ENCODE measurements around the gene ZBTB40.

The ZBTB40 gene

GRCh38 chr1:22512873-22513272, 61.2 kb downstream of the ZBTB40 start:
- Mint-ChIP-seq H3K4me3 (no peak overlapping the region), H3K36me3 (ENCODE audit: low read depth) (peaks cover 98% of the 10 kb centered on the region), H3K27me3 (no peaks in the 10 kb centered on the region), H3K27ac (no peak overlapping the region), H3K4me1 (ENCODE audit: low read depth) (no peaks in the 10 kb centered on the region), H3K9me3 (no peaks in the 10 kb centered on the region)
- intact Hi-C loops (cut with micrococcal nuclease), result no loop called here

DNA sequence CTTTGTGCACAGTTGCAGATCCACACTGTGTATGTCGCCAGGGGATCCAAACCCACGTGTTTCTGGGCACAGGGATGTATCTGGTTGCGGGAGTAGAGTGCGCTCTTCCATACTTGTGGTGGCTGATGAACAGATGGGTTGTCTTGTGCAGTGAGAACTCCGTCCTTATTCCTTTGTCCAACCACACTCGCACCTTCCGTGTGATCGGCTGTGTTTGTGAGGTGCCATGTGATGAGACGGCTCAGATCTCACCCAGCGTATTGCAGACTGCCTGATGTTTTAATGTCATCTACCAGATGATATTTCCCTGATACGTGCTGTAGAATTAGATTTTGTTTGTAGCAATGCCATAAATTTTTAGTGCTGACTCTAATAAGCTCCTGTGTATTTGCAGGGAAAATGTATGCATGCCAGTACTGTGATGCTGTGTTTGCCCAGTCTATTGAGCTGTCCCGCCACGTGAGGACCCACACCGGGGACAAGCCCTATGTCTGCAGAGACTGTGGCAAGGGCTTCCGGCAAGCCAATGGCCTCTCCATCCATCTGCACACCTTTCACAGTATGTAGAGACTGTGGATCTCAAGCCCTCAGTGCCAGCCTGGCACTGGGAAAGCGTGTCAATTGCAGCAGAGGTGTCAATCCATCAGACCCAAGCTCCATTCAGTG, 65.4 kb downstream of the ZBTB40 start:
- H3K27me3 Mint-ChIP-seq, result no peaks in the 10 kb centered on the region
- H3K4me1 Mint-ChIP-seq (ENCODE audit: low read depth), result no peaks in the 10 kb centered on the region
- H3K27ac Mint-ChIP-seq, result no peak overlapping the region
- intact Hi-C loops (cut with micrococcal nuclease), result no loop called here
- peaks cover 98% of the 10 kb centered on the region for H3K36me3 Mint-ChIP-seq (ENCODE audit: low read depth)
- H3K4me3 Mint-ChIP-seq, result no peak overlapping the region
- H3K9me3 Mint-ChIP-seq, result no peaks in the 10 kb centered on the region

DNA sequence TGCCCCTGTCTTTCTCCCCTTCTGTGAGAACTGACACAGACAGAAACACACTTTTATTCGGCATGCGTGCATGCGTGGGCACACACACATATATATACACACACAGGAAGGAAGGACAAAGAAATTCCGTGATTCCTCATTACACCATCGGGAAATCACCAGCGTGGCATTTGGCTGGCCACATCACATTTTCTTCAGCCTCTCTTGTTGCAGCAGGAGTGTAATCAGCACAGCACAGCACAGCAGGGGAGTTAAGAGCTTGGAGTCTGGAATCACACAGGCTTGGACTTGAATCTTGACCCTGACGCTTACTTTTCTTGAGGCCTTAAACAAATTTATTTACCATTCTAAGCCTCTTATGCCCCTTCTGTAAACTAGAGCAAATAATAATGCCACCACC, 66.3 kb downstream of the ZBTB40 start:
- Mint-ChIP-seq H3K36me3 (ENCODE audit: low read depth) (peaks cover 98% of the 10 kb centered on the region), H3K4me3 (no peak overlapping the region), H3K4me1 (ENCODE audit: low read depth) (no peaks in the 10 kb centered on the region), H3K27ac (no peak overlapping the region), H3K27me3 (no peaks in the 10 kb centered on the region), H3K9me3 (no peaks in the 10 kb centered on the region)
- intact Hi-C loops (cut with micrococcal nuclease), result no loop called here

GRCh38 chr1:22518379-22518778, 66.7 kb downstream of the ZBTB40 start:
- no peak overlapping the region for H3K27ac Mint-ChIP-seq
- H3K9me3 Mint-ChIP-seq, result no peaks in the 10 kb centered on the region
- no peak overlapping the region for H3K4me3 Mint-ChIP-seq
- intact Hi-C loops (cut with micrococcal nuclease), result no loop called here
- peaks cover 99% of the 10 kb centered on the region for H3K36me3 Mint-ChIP-seq (ENCODE audit: low read depth)
- H3K4me1 Mint-ChIP-seq (ENCODE audit: low read depth), result no peaks in the 10 kb centered on the region
- H3K27me3 Mint-ChIP-seq, result no peaks in the 10 kb centered on the region

DNA sequence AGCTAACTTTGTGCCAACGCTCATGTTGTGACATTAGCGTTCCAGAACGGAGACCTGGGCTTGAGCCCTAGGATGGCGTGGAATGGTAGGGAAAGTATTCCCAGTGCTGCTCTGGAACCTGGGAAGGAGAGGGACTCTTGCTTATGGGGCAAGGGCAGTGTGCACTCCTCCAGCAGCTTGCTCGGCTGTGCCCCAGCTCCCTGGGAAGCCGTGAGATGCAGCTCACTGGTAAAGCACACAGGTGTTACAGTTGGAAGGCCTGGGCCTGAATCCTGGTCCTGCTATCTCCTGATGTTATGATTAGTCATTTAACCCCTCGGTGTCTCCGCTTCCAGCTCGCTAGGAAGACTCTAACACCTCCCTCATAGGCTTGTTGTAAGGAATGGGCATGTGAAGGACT, 69.2 kb downstream of the ZBTB40 start:
- Mint-ChIP-seq H3K4me1 (ENCODE audit: low read depth) (peaks cover 10% of the 10 kb centered on the region), H3K27ac (no peak overlapping the region), H3K36me3 (ENCODE audit: low read depth) (peaks cover 100% of the 10 kb centered on the region), H3K27me3 (no peaks in the 10 kb centered on the region), H3K9me3 (no peaks in the 10 kb centered on the region), H3K4me3 (no peak overlapping the region)
- intact Hi-C loops (cut with micrococcal nuclease), result no loop called here

DNA sequence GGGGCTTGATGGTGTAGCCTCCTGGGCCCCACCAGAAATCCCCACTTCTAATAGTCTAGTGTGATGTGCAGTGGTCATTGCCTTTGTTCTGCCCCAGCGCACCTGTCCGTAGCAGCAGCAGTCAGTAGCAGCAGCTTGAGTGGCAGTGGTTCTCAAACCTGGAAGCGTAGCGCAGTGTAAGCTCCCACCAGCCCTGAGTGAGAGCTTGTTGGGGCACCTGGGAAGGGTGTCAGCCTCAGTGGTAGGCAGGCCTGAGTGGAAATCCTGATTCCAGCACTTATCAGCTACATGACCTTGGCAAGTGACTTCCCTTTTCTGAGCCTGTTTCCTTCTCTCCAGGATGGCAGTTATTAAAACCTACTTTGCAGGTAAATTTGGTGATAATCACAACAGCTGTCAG, 70.0 kb downstream of the ZBTB40 start:
- intact Hi-C loops (cut with micrococcal nuclease), result no loop called here
- peaks cover 100% of the 10 kb centered on the region for H3K36me3 Mint-ChIP-seq (ENCODE audit: low read depth)
- peaks cover 10% of the 10 kb centered on the region for H3K4me1 Mint-ChIP-seq (ENCODE audit: low read depth)
- no peak overlapping the region for H3K27ac Mint-ChIP-seq
- no peak overlapping the region for H3K4me3 Mint-ChIP-seq
- H3K27me3 Mint-ChIP-seq, result no peaks in the 10 kb centered on the region
- no peaks in the 10 kb centered on the region for H3K9me3 Mint-ChIP-seq

DNA sequence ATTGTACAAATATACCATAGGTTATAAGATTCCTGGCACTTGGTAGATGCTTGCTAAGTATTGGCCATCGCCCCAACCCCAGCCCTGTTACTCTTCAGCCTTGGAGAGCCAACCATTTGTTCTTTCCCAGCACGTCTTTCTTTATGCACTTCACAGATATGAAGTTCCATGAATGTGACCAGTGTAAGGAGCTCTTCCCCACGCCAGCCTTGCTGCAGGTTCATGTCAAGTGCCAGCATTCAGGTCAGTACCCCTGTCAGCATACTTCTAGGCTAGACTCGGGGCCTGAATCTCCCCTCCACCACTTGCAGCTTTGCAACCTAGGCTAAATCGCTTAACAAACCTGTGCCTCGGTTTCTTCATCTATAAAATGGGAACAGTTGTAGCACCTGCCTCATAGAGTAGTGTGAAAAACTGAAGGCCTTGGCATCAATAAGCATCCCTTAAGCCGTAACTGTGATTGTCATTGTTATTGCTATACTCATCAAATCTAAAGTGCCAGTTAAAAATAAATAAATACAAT, 70.6 kb downstream of the ZBTB40 start:
- Mint-ChIP-seq H3K9me3 (no peaks in the 10 kb centered on the region), H3K36me3 (ENCODE audit: low read depth) (peaks cover 100% of the 10 kb centered on the region), H3K27me3 (no peaks in the 10 kb centered on the region), H3K4me3 (no peak overlapping the region), H3K4me1 (ENCODE audit: low read depth) (peaks cover 10% of the 10 kb centered on the region), H3K27ac (no peak overlapping the region)
- intact Hi-C loops (cut with micrococcal nuclease), result no loop called here

GRCh38 chr1:22524481-22524880, 72.8 kb downstream of the ZBTB40 start:
- H3K36me3 Mint-ChIP-seq (ENCODE audit: low read depth), result peaks cover 100% of the 10 kb centered on the region
- intact Hi-C loops (cut with micrococcal nuclease), result no loop called here

DNA sequence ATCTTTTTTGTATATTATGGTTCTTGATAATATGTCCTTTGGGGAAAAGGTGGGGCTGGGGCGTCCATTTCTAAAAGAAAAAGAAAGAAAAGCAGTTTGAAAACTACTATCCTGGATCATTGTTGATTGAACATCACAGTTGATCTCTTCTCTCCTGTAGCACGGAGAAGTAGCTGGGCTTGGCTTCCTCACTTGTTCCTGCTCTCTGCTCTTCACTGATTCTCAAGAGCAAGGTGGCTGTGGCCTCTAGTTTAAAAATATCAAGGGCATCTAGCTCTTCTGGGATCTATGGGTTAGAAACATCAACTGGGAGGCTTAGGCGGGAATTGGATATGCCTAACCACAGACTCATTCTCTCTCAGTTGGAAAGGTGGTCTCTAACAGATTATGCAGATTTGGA, 73.6 kb downstream of the ZBTB40 start:
- Mint-ChIP-seq H3K4me3 (no peak overlapping the region), H3K36me3 (ENCODE audit: low read depth) (peaks cover 100% of the 10 kb centered on the region), H3K4me1 (ENCODE audit: low read depth) (peaks cover 10% of the 10 kb centered on the region), H3K27me3 (no peaks in the 10 kb centered on the region), H3K9me3 (no peaks in the 10 kb centered on the region), H3K27ac (no peak overlapping the region)
- intact Hi-C loops (cut with micrococcal nuclease), result no loop called here

More at GRCh38 chr1:22524481-22524880, 72.8 kb downstream of the ZBTB40 start:
- Mint-ChIP-seq H3K4me1 (ENCODE audit: low read depth) (peaks cover 10% of the 10 kb centered on the region), H3K27me3 (no peaks in the 10 kb centered on the region), H3K9me3 (no peaks in the 10 kb centered on the region), H3K27ac (no peak overlapping the region), H3K4me3 (no peak overlapping the region)

GRCh38 chr1:22525646-22526045, 74.0 kb downstream of the ZBTB40 start:
- H3K27me3 Mint-ChIP-seq, result no peaks in the 10 kb centered on the region
- intact Hi-C loops (cut with micrococcal nuclease), result no loop called here
- H3K4me1 Mint-ChIP-seq (ENCODE audit: low read depth), result peaks cover 10% of the 10 kb centered on the region
- H3K9me3 Mint-ChIP-seq, result no peaks in the 10 kb centered on the region
- peaks cover 97% of the 10 kb centered on the region for H3K36me3 Mint-ChIP-seq (ENCODE audit: low read depth)
- no peak overlapping the region for H3K27ac Mint-ChIP-seq
- H3K4me3 Mint-ChIP-seq, result no peak overlapping the region

DNA sequence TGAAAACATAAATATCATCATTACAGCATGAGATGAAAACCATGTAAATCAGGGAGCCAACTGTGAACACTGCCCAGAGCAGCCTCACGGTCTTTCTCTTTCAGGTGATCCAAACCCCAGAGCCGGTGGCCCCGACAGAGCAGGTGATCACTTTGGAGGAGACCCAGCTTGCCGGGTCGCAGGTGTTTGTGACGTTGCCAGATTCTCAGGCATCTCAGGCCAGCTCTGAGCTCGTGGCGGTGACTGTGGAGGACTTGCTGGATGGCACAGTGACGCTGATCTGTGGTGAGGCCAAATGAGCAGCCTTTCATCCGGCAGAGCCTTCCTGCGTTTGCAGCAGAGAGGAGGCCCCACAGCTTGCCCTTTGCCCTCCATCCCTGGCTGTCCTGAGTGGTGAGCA, 74.4 kb downstream of the ZBTB40 start:
- intact Hi-C loops (cut with micrococcal nuclease), result no loop called here
- Mint-ChIP-seq H3K4me1 (ENCODE audit: low read depth) (peaks cover 10% of the 10 kb centered on the region), H3K36me3 (ENCODE audit: low read depth) (peaks cover 94% of the 10 kb centered on the region), H3K4me3 (no peak overlapping the region), H3K27ac (no peak overlapping the region), H3K9me3 (no peaks in the 10 kb centered on the region), H3K27me3 (no peaks in the 10 kb centered on the region)

DNA sequence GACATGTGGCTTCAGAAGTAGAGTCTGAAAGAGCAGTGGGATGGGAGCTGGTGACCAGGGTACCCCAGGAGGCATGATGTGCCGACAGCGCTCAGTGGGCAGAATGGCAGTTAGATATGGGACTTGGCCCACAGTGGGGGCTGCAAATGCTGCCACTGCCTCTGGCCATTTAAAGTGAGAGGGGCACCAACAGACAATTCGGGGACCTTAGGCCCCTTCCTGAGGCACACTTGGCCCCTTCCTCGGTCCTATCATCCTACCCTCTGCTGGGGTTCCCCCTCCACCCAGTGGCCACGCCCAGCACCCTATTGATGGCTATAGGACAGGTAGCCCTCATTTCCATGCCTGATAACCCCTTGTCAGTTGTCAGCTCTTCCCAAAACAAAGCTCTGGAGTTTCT, 75.0 kb downstream of the ZBTB40 start:
- Mint-ChIP-seq H3K9me3 (no peaks in the 10 kb centered on the region), H3K27ac (no peak overlapping the region), H3K4me3 (no peak overlapping the region), H3K27me3 (no peaks in the 10 kb centered on the region), H3K36me3 (ENCODE audit: low read depth) (peaks cover 94% of the 10 kb centered on the region), H3K4me1 (ENCODE audit: low read depth) (peaks cover 10% of the 10 kb centered on the region)
- intact Hi-C loops (cut with micrococcal nuclease), result no loop called here

DNA sequence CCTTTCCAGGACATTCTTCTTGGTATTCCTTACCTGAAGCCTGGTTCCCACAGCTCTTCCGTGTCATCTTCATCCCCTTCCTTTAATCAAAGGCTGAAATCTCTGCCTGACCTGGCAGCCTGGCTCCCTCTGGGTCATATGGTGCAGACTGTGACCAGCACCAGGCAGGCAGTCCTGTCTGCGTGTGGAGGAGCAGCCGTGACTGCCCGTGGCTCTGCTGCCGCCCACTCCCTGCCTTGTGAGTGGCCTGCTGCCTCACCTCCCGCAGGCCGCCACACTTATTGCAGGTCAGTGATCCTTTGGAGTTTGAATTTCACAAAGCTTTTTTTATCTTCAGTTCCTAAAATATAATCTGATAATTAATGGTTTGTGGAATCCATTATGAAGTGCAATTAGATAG, 75.5 kb downstream of the ZBTB40 start:
- no peaks in the 10 kb centered on the region for H3K27me3 Mint-ChIP-seq
- H3K36me3 Mint-ChIP-seq (ENCODE audit: low read depth), result peaks cover 94% of the 10 kb centered on the region
- H3K9me3 Mint-ChIP-seq, result no peaks in the 10 kb centered on the region
- peaks cover 10% of the 10 kb centered on the region for H3K4me1 Mint-ChIP-seq (ENCODE audit: low read depth)
- intact Hi-C loops (cut with micrococcal nuclease), result no loop called here
- H3K4me3 Mint-ChIP-seq, result no peak overlapping the region
- no peak overlapping the region for H3K27ac Mint-ChIP-seq

DNA sequence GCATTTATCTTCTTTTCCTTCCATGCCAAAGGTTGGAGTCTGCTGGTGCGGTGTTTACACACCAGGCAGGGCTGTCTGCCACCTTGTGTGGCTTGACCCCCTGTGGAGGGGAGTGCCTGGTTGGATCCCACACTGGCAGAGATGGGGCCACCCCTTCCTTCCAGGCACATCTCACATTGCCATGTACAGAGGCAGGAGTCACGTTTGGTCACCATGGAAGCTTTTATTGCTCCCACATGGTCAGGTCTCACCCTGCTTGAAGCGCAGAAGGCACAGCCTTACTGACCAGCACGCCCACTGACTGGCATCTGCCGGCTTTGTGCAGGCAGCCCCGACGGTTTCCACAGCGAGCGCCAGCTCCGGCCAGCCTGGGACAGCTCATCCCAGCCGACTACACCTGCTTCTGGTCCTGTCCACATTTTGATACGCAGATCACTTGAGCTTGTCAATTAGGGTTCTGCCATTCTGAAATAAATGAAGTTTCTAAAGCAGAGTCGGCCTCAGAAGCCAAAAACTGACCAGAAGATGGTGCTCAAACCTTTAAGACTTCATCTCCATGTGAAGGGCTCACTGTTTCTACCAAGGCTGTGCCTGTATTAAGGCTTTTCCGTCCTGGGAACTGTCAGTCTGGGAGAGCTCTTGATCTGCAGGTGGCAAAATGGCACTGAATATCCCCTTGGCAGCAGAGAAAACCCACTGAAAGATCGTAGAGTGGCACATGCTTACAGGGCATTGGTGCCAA, 76.1 kb downstream of the ZBTB40 start:
- H3K36me3 Mint-ChIP-seq (ENCODE audit: low read depth), result peaks cover 90% of the 10 kb centered on the region
- H3K27me3 Mint-ChIP-seq, result no peaks in the 10 kb centered on the region
- H3K27ac Mint-ChIP-seq, result no peak overlapping the region
- H3K9me3 Mint-ChIP-seq, result no peaks in the 10 kb centered on the region
- intact Hi-C loops (cut with micrococcal nuclease), result no loop called here
- peaks cover 10% of the 10 kb centered on the region for H3K4me1 Mint-ChIP-seq (ENCODE audit: low read depth)
- H3K4me3 Mint-ChIP-seq, result no peak overlapping the region

Measured in dendritic cell treated with granulocyte-macrophage colony-stimulating factor and Interleukin-4, amounts not matched to agents 40 ng/mL and 50 ng/mL, for 4 days (primary cell).